Activated naive CD4-positive, alpha-beta T cell treated with Interleukin-2 at 50 U/mL for 16 hours (primary cell): ENCODE data around the gene BID.

Source experiments
- DNase-seq: peaks from one replicate; pipeline ENCODE4 v3.0.0-alpha.2; 2020

BID gene

GRCh38 chr22:17732251-17732854, 41.9 kb downstream of the BID start:
- DNase-seq, result no peak

DNA sequence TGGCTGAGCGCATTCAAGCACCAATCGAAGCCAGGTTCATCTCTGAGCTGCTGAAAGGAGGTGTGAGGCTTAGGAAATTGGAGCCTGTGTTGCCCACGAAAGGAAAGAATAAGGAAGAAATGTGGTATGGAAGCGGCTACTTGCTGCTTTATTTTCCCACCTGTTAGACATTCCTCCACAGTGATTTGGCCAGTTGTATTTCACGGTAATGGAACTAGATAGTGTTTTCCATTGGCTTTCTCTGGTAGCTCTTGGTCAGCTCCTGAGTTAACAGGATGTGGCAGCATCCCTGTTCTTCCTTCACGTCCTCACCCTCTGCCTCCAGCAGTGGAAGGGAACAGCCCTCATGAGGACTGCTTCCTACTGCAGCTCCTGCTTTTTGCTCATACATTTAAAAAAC, 44.7 kb downstream of the BID start:
- DNase-seq, result no peak

GRCh38 chr22:17728786-17729185, 45.5 kb downstream of the BID start:
- DNase-seq, result no peak

GRCh38 chr22:17726928-17727897, 47.1 kb downstream of the BID start:
- no peak for DNase-seq

DNA sequence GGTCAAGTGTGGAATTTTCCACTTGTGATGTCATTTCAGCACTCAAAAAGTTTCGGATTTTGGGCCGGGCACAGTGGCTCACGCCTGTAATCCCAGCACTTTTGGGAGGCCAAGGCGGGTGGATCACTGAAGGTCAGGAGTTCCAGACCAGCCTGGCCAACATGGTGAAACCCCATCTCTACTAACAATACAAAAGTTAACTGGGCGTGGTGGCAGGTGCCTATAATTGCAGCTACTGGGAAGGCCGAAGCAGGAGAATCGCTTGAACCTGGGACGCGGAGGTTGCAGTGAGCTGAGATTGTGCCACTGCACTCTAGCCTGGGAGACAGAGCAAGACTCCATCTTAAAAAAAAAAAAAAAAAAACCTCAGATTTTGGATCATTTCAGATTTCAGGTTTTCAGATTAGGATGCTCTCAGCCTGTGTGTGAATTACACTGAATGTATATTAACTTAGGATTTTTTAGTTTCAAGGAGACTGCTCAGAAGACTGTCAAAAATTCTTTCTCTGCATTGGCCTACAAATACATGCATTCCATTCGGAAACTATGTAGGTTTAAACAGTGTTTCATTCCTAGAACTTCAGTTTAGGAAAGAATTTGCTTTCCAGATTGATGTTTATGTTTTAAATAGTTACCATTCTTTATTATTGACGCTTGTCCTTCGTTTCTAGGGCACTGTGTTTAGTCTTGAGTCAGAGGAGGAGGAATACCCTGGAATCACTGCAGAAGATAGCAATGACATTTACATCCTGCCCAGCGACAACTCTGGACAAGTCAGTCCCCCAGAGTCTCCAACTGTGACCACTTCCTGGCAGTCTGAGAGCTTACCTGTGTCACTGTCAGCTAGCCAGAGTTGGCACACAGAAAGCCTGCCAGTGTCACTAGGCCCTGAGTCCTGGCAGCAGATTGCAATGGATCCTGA, 48.0 kb downstream of the BID start:
- no peak for DNase-seq

- DNase-seq, result no peak
Observed at GRCh38 chr22:17725500-17725796, 48.8 kb downstream of the BID start.

- no peak for DNase-seq
Observed at GRCh38 chr22:17724678-17725499, 49.4 kb downstream of the BID start.

- DNase-seq, result no peak
Observed at GRCh38 chr22:17724241-17724640, 50.0 kb downstream of the BID start.

DNA sequence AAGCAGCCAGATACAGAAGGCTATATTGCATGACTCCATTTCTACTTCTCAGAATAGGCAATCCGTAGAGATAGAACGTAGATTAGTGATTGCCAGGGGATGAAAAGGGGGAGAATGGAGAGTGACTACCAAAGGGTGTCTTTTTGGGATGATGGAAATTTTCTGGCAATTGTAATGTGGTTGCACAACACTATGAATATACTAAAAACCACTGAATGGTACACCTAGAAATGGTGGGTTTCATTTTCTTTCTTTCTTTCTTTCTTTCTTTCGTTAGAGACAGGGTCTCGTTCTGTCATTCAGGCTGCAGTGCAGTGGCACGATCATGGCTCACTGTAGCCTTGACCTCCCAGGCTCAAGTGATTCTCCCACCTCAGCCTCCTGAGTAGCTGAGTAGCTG, 54.4 kb downstream of the BID start:
- DNase-seq, result no peak

DNA sequence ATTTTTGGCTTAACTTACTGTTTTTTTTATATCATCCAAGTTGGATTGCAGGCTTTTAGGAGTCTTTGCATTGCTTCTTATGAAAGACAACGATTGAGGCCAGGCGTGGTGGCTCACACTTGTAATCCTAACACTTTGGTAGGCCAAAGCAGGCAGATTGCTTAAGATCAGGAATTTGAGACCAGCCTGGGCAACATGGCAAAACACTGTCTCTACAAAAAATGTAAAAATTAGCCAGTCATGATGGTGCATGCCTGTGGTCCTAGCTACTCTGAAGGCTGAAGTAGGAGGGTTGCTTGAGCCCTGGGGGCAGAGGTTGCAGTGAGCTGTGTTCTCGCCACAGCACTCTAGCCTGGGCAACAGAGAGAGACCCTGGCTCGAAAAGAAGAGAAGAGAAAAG, 56.6 kb downstream of the BID start:
- DNase-seq, result no peak

GRCh38 chr22:17716529-17716928, 57.7 kb downstream of the BID start:
- DNase-seq, result no peak

GRCh38 chr22:17712441-17712840, 61.8 kb downstream of the BID start:
- DNase-seq, result no peak

DNA sequence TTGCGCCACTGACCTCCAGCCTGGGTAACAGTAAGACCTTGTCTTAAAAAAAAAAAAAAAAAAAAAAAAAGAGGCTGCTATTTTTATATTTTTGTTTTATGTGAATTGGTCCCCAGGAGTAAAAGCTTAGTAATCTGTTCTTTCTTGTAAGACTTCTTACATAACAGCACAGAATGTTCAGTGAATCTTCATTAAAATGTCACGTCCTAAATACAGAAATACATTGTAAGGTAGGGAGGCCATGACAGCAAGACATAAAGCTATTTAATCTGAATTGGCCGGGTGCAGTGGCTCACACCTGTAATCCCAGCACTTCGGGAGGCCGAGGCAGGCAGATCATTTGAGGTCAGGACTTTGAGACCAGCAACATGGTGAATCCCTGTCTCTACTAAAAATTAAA, 64.2 kb downstream of the BID start:
- no peak for DNase-seq

DNA sequence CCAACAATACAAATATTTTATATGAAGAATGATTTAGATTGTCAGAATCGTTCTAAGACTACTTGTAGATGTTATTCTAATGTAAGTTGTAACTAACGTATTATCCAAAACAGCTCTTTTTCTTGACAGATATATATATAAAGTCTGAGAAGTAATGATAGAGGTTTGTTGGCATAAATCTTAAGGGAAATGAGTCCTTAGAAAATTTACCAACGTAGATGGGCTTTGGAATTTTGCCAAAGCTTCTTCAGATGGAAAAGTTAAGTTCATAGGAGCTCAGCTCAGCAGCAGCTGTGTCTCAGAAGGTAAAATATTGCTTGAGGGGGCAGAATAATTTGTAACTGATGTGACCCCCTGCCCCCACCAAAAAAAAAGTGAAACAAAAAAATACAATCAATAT, 66.7 kb downstream of the BID start:
- DNase-seq, result no peak

DNA sequence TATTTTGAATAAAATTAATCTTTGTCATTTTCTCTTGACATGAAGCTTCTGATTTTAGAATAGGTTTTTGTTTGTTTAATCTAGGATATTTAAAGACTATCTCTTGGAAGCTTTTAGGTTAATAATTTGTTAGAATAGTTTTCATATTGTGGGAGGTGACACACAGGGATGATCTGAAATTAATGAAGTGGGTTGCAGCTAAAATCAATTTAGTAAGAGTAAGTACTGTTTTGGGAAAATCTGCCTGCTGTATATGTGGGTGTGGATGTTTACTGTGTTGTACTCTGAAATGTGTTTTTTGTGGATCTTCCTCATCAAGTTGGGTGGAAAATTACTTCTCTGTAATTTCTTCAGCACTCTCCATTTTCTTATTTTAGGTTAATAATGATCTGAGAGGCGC, 67.3 kb downstream of the BID start:
- no peak for DNase-seq

DNA sequence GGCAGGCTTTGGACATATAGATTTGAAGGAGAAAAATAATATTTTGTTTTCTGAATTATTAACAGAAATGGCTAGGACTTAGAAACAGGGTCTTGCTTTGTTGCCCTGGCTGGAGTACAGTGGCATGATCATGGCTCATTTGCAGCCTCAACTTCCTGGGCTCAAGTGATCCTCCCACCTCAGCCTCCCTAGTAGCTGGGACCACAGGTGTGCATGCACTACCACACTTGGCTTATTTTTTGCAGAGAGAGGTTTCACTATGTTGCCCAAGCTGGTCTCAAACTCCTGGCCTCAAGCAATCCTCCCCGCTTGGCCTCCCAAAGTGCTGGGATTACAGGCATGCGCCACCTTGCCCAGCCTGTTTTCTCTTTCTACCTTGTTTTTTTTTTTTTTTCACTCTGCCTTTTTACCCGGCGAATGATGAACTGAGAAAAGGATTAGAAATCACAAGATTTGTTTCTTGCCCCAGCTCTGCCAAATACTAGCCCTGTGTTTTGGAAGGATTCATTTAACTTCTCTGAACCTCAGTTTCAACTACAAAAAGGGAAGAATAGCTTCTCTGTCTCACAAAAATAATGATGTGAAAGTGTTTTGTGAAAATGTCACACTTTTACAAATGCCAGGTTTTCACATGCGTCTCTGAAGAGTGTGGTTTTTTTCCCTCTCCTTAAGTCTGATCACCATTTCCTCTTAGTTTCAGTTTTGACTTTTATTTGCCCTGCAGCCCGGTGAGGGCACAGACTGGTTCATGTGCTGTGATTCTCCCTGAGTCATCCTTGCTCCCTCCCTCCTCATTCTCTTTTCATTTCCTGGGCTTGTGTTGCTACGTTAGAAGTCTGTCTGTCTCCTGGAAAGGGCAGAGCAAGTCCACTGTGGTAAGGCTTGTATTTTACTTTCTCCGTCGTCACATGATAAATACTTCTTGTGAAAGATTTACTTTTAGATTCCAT, 68.0 kb downstream of the BID start:
- DNase-seq, result peak; percentile 27

DNA sequence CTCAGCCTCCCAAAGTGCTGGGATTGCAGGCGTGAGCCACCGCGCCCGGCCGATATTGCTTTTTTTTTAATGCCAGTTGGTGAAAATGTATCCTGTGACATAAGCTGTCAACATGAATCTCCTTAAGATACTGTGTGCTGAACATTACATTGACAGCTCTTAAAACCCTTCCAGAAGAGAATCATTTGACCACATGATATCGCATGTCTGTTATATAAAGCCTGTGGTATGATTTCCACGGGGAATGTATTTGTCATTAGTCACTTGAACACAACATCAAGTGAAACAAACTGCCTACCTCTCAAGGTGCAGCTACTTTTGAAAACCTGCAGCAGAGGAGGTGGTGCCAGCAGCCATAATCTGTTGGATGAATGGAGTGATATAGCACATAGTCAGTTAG, 68.7 kb downstream of the BID start:
- no peak for DNase-seq

- DNase-seq, result no peak
Observed at GRCh38 chr22:17703811-17704210, 70.5 kb downstream of the BID start.

DNA sequence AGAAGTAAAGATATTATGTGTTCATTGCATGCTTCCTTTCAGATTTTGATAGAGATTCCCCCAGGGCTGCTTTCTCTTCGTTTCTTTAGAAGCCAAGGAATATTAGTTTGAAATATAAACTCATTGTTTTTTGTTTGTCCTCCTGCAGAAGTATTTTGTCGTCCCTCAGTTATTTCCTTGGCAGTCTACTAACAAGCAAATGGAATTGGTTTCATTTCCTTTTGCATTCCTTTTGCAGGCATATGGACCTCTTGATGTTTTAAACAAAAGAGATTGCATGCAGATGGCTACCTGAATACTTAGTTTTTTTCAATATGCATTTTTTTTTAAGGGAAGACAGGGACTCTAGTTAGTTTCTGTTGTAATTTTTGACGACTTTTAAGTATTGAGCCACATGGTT, 73.5 kb downstream of the BID start:
- DNase-seq, result no peak

DNA sequence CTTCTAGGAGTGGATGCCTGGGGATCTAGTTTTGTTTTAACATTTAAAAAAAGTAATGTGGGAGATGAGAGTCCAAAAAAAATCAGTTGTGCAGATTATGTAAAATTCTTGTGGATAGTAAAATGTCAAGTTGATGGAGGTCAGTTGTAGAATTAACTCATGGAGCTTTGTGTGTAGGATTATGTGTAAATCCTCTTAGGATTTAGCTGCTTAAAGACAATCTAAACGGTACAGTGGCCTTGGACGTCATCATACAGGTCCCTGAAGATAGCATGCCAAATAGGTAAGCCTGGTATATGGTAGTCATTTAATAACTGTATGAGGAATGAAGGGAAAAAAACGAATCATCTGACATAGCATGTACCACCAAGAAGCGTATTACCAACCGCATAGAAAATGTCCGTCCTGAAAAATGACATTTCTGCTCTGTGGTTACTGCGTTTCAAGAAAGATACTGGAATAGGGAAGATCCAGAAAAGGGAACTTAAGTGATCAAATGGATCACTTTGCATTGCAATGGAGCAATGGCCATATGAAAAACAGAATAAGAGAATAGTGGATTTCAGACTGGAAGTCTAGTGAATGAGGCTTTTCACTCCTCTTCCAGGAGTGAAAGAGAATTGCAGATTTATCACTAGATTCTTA, 74.5 kb downstream of the BID start:
- no peak for DNase-seq

GRCh38 chr22:17698948-17699347, 75.3 kb downstream of the BID start:
- DNase-seq, result no peak
